SK-N-SH (cell line): Measurements from ENCODE around the gene OR7G1.

Experiments used
- CHD2 ChIP-seq: fragments of 150-350 bp; IDR thresholded peaks from 2 replicates; pipeline ENCODE4 v1.6.1; 2018; ENCODE audit warnings: low read length; ENCODE audit not compliant: partially characterized antibody
- CTCF ChIP-seq: fragments of 200-600 bp; sonication (generic); IDR thresholded peaks from 2 replicates; pipeline ENCODE4 v1.6.1; 2017; ENCODE audit warnings: antibody characterized with exemption, mild to moderate bottlenecking, moderate library complexity
- POLR2AphosphoS5 ChIP-seq: IDR thresholded peaks from 2 replicates; pipeline ENCODE4 v1.6.1; 2012; ENCODE audit warnings: low read depth, low read length

GRCh38 chr19:9128171-9128570 lies 12.6 kb upstream of the OR7G1 start:
- no peak for TF ChIP-seq CTCF
- no peak for TF ChIP-seq POLR2AphosphoS5
- TF ChIP-seq CHD2, result no peak
